A673 (cell line): Measurements from ENCODE around the gene ZC3H8. TPM values are rescaled to one million over a fixed set of nuclear protein-coding genes. Genes with fewer than 3 reads are reported as not detected.

Experiments
- BruUV-seq: library from RNA; stranded (reverse); fragments of 400-500 nt; replicated peaks from 2 replicates; lab custom pipeline; 2021; lab: Mats Ljungman, UMichigan
- CTCF ChIA-PET: fragments of 300-600 bp; sonication (Branson Sonifier 250); formaldehyde crosslinking; loops from one replicate; lab custom pipeline; 2022; ENCODE audit warnings: antibody characterized with exemption; lab: Charles Lee
- POLR2A ChIA-PET: fragments of 300-600 bp; sonication (Branson Sonifier 250); formaldehyde crosslinking; loops from one replicate; lab custom pipeline; 2022; ENCODE audit warnings: antibody characterized with exemption; ENCODE audit not compliant: low non-redundant PET; lab: Charles Lee
- DNase-seq: peaks from one replicate; pipeline ENCODE4 v3.0.0-alpha.2; 2015; ENCODE audit warnings: low spot score
- H3K27ac ChIP-seq: fragments of 200-600 bp; sonication (generic); 2 replicates; pipeline ENCODE4 v1.5.1; 2016; ENCODE audit warnings: mixed run types, low read depth, mild to moderate bottlenecking, mixed read lengths, antibody characterized with exemption, low read length; ENCODE audit not compliant: poor library complexity, severe bottlenecking
- H3K27me3 ChIP-seq: fragments of 200-600 bp; sonication (generic); replicated peaks from 2 replicates; pipeline ENCODE4 v1.6.1; 2017; ENCODE audit warnings: mixed run types, low read depth, mild to moderate bottlenecking, mixed read lengths, antibody characterized with exemption, low read length; ENCODE audit not compliant: insufficient read depth, poor library complexity
- H3K36me3 ChIP-seq: fragments of 200-600 bp; sonication (generic); 2 replicates; pipeline ENCODE4 v1.6.1; 2016; ENCODE audit warnings: mixed run types, mild to moderate bottlenecking, mixed read lengths, antibody characterized with exemption, low read length; ENCODE audit not compliant: insufficient read depth, poor library complexity, severe bottlenecking
- H3K4me1 ChIP-seq: fragments of 200-600 bp; sonication (generic); 2 replicates; pipeline ENCODE4 v1.6.1; 2017; ENCODE audit warnings: mixed run types, mild to moderate bottlenecking, mixed read lengths, antibody characterized with exemption, low read length; ENCODE audit not compliant: insufficient read depth, poor library complexity, severe bottlenecking
- H3K4me3 ChIP-seq: fragments of 200-600 bp; sonication (generic); 2 replicates; pipeline ENCODE4 v1.5.1; 2016; ENCODE audit warnings: low read depth, mixed run types, mild to moderate bottlenecking, mixed read lengths, low read length; ENCODE audit not compliant: poor library complexity, severe bottlenecking
- H3K9me3 ChIP-seq: fragments of 200-600 bp; sonication (generic); 2 replicates; pipeline ENCODE4 v1.6.1; 2016; ENCODE audit warnings: mixed run types, low read depth, mild to moderate bottlenecking, mixed read lengths, antibody characterized with exemption, low read length; ENCODE audit not compliant: poor library complexity, severe bottlenecking
- EZH2 ChIP-seq: fragments of 200-600 bp; sonication (generic); IDR thresholded peaks from 2 replicates; pipeline ENCODE4 v1.6.1; 2017; ENCODE audit warnings: borderline replicate concordance, low read depth, mild to moderate bottlenecking, mixed read lengths, antibody characterized with exemption, low read length; ENCODE audit not compliant: poor library complexity, severe bottlenecking
- intact Hi-C: fragments of 100-400 bp; cut with micrococcal nuclease; formaldehyde crosslinking; loops from one replicate; pipeline ENCODE4 v1.10.0; 2022; ENCODE audit not compliant: unreplicated experiment
- total RNA-seq: library from RNA; stranded (reverse); gene quantifications from 2 replicates; pipeline ENCODE4 v1.2.3, GENCODE V29; 2021
- TF ChIP-seq, protein P1 (sequence below): fragments of 300-800, 200-600 bp; sonication (generic); conservative IDR thresholded peaks from 2 replicates; pipeline ENCODE4 v1.5.1; 2017; ENCODE audit warnings: low read depth, mild to moderate bottlenecking, antibody characterized with exemption, low read length, moderate library complexity, mixed read lengths

The ZC3H8 gene
- total RNA-seq, 1 experiment from 2014 or later = 23.2 TPM

DNA sequence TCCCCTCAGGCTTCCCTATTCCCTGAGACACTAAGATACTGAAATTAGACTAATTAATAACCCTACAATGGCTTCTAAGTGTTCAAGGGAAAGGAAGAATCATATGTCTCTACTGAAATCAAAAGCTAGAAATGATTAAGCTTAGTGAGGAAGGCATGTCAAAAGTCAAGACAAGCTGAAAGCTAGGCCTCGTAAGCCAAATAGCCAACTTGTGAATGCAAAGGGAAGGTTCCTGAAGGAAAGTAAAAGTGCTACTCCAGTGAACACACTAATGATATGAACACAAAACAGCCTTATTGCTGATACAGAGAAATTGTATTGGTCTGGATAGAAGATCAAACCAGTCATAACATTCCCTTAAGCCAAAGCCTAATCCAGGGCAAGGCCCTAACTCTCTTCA is 10.0 kb downstream of the ZC3H8 start:
- Histone ChIP-seq H3K4me3 (no peak overlapping the region), H3K36me3 (peaks cover 17% of the 10 kb centered on the region), H3K27ac (no peak overlapping the region), H3K9me3 (peaks cover 4% of the 10 kb centered on the region), H3K4me1 (no peaks in the 10 kb centered on the region), H3K27me3 (no peaks in the 10 kb centered on the region)
- BruUV-seq = no TSS peak
- DNase-seq = no peak
- TF ChIP-seq EZH2 = no peak
- TF ChIP-seq, protein P1, sequence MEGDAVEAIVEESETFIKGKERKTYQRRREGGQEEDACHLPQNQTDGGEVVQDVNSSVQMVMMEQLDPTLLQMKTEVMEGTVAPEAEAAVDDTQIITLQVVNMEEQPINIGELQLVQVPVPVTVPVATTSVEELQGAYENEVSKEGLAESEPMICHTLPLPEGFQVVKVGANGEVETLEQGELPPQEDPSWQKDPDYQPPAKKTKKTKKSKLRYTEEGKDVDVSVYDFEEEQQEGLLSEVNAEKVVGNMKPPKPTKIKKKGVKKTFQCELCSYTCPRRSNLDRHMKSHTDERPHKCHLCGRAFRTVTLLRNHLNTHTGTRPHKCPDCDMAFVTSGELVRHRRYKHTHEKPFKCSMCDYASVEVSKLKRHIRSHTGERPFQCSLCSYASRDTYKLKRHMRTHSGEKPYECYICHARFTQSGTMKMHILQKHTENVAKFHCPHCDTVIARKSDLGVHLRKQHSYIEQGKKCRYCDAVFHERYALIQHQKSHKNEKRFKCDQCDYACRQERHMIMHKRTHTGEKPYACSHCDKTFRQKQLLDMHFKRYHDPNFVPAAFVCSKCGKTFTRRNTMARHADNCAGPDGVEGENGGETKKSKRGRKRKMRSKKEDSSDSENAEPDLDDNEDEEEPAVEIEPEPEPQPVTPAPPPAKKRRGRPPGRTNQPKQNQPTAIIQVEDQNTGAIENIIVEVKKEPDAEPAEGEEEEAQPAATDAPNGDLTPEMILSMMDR = no peak
- POLR2A ChIA-PET = no interaction called here
- intact Hi-C loops = no loop called here
- CTCF ChIA-PET = no interaction called here

DNA sequence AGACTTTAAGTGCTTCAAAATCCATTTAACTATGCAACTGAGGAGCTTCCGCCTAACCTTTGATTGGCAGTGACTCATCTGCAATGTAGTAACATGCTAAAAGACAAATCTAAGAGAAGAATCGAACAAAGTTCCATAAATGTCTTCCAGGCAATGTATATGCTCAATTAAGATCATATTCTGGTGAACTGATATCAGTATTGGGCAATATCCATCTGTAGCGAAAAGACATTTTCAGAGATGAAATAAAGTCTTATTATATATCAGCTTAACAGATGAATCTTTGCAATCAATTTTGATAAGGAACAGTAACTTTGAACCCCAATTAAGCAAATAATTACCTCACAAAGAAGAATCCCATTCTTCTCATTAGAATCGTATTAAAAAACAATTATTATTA is 11.6 kb downstream of the ZC3H8 start:
- TF ChIP-seq, protein P1 = no peak
- no peak for TF ChIP-seq EZH2
- no peaks in the 10 kb centered on the region for H3K27me3 ChIP-seq
- intact Hi-C loops = no loop called here
- POLR2A ChIA-PET = no interaction called here
- H3K9me3 ChIP-seq = peaks cover 4% of the 10 kb centered on the region
- H3K4me3 ChIP-seq = no peak overlapping the region
- H3K36me3 ChIP-seq = peaks cover 17% of the 10 kb centered on the region
- no TSS peak for BruUV-seq
- H3K4me1 ChIP-seq = no peaks in the 10 kb centered on the region
- CTCF ChIA-PET = no interaction called here
- DNase-seq = no peak
- no peak overlapping the region for H3K27ac ChIP-seq

DNA sequence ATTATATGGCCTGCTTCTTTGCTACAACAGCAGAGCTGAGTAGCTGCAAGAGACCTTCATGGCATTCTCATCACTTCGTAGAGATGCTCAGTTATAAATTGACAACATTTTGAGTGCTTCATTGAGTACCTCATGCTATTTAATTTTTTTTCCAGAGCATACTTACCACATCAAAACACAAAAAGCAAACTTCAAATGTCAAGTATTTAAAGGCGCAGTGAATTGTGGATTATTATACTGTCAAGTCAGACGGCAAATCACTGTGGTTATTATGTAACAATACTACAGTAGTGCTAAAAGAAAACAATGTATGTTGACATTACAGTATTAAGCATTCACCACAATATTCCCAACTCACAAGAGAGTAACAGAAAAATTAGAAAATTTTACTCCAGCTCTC is 12.5 kb downstream of the ZC3H8 start:
- ChIA-PET POLR2A (no interaction called here), CTCF (no interaction called here)
- no peaks in the 10 kb centered on the region for H3K4me1 ChIP-seq
- H3K27me3 ChIP-seq = no peaks in the 10 kb centered on the region
- no TSS peak for BruUV-seq
- H3K4me3 ChIP-seq = no peak overlapping the region
- H3K36me3 ChIP-seq = peaks cover 17% of the 10 kb centered on the region
- H3K9me3 ChIP-seq = peaks cover 4% of the 10 kb centered on the region
- no peak overlapping the region for H3K27ac ChIP-seq
- intact Hi-C loops = no loop called here
- TF ChIP-seq EZH2 = no peak
- TF ChIP-seq, protein P1 = no peak
- DNase-seq = no peak
